Measurements from ENCODE around the gene GPC6.

Gene GPC6

GRCh38 chr13:93708308-93709075, 481.9 kb downstream of the GPC6 start:
- DNase-seq: no peak

- no peak for DNase-seq
These were observed 483.1 kb downstream of the GPC6 start for GRCh38 chr13:93709506-93710244.

- no peak for DNase-seq
These were observed 487.6 kb downstream of the GPC6 start for GRCh38 chr13:93714171-93714570.

GRCh38 chr13:93715866-93716265, 489.3 kb downstream of the GPC6 start:
- DNase-seq: no peak

GRCh38 chr13:93716623-93717022, 490.0 kb downstream of the GPC6 start:
- no peak for DNase-seq

- no peak for DNase-seq
These were observed 494.9 kb downstream of the GPC6 start for GRCh38 chr13:93721483-93721882.

GRCh38 chr13:93723316-93723715, 496.7 kb downstream of the GPC6 start:
- no peak for DNase-seq

- no peak for DNase-seq
These were observed 497.6 kb downstream of the GPC6 start for GRCh38 chr13:93724187-93724586.

GRCh38 chr13:93726173-93726957, 499.8 kb downstream of the GPC6 start:
- DNase-seq: no peak

- no peak for DNase-seq
These were observed 500.9 kb downstream of the GPC6 start for GRCh38 chr13:93727211-93728141.

- DNase-seq: no peak
These were observed 502.8 kb downstream of the GPC6 start for GRCh38 chr13:93729383-93729782.

- DNase-seq: no peak
These were observed 504.2 kb downstream of the GPC6 start for GRCh38 chr13:93730780-93731179.

GRCh38 chr13:93732186-93732585, 505.6 kb downstream of the GPC6 start:
- no peak for DNase-seq

- DNase-seq: no peak
These were observed 509.5 kb downstream of the GPC6 start for GRCh38 chr13:93736081-93736480.

- no peak for DNase-seq
These were observed 510.3 kb downstream of the GPC6 start for GRCh38 chr13:93736909-93737308.

- DNase-seq: no peak
These were observed 513.7 kb downstream of the GPC6 start for GRCh38 chr13:93740334-93740733.

GRCh38 chr13:93744033-93744432, 517.4 kb downstream of the GPC6 start:
- DNase-seq: no peak

- no peak for DNase-seq
These were observed 518.3 kb downstream of the GPC6 start for GRCh38 chr13:93744886-93745285.

- no peak for DNase-seq
These were observed 519.3 kb downstream of the GPC6 start for GRCh38 chr13:93745884-93746283.

- no peak for DNase-seq
These were observed 520.0 kb downstream of the GPC6 start for GRCh38 chr13:93746589-93746988.

GRCh38 chr13:93750676-93751075, 524.1 kb downstream of the GPC6 start:
- DNase-seq: no peak

GRCh38 chr13:93751117-93751516, 524.5 kb downstream of the GPC6 start:
- no peak for DNase-seq

Measured in effector CD8-positive, alpha-beta T cell (primary cell).